OCI-LY3 (cell line): Measurements from ENCODE around the gene RBM44.

Experiments
- H2AFZ ChIP-seq: fragments of 200-600, 300-600 bp; shearing (Covaris generic); 2 replicates; pipeline ENCODE4 v1.6.0; 2014; ENCODE audit warnings: antibody characterized with exemption, low read depth, low read length
- H3K27ac ChIP-seq: fragments of 200-600, 300-600 bp; sonication (generic); 2 replicates; pipeline ENCODE4 v1.5.1; 2014; ENCODE audit warnings: mild to moderate bottlenecking, low read length, moderate library complexity, mixed read lengths
- H3K27me3 ChIP-seq: fragments of 200-600, 300-600 bp; sonication (generic); 2 replicates; pipeline ENCODE4 v1.6.1; 2014; ENCODE audit warnings: low read depth, low read length, mixed read lengths
- H3K36me3 ChIP-seq: fragments of 200-600, 300-600 bp; sonication (generic); replicated peaks from 2 replicates; pipeline ENCODE3; 2014; ENCODE audit warnings: low read depth, low read length, mixed read lengths
- H3K4me1 ChIP-seq: fragments of 300-600, 200-600 bp; sonication (generic); 2 replicates; pipeline ENCODE4 v1.6.1; 2014; ENCODE audit warnings: low read length, mixed read lengths
- H3K4me2 ChIP-seq: fragments of 200-600, 300-600 bp; sonication (generic); 2 replicates; pipeline ENCODE4 v1.6.1; 2014; ENCODE audit warnings: low read length, mixed read lengths
- H3K4me3 ChIP-seq: fragments of 300-600, 200-600 bp; sonication (generic); 2 replicates; pipeline ENCODE4 v1.5.1; 2014; ENCODE audit warnings: antibody characterized with exemption, mild to moderate bottlenecking, low read length, moderate library complexity
- H3K79me2 ChIP-seq: fragments of 300-600, 200-600 bp; shearing (Covaris generic); 2 replicates; pipeline ENCODE4 v1.6.1; 2014; ENCODE audit warnings: mild to moderate bottlenecking, low read length, mixed read lengths
- H3K9ac ChIP-seq: fragments of 300-600, 200-600 bp; shearing (Covaris generic); 2 replicates; pipeline ENCODE4 v1.6.0; 2014; ENCODE audit warnings: mild to moderate bottlenecking, low read length, moderate library complexity
- H3K9me3 ChIP-seq: fragments of 200-600, 300-600 bp; shearing (Covaris generic); 2 replicates; pipeline ENCODE4 v1.6.1; 2014; ENCODE audit warnings: low read length, mixed read lengths; ENCODE audit not compliant: insufficient read depth
- H4K20me1 ChIP-seq: fragments of 200-600, 300-600 bp; sonication (generic); 2 replicates; pipeline ENCODE4 v1.6.1; 2016; ENCODE audit warnings: low read length, mixed read lengths; ENCODE audit not compliant: insufficient read depth
- CTCF ChIP-seq: fragments of 200-600, 300-600 bp; sonication (generic); IDR thresholded peaks from 2 replicates; pipeline ENCODE4 v1.5.1; 2014; ENCODE audit warnings: antibody characterized with exemption, low read length, low read depth
- EZH2phosphoT487 ChIP-seq: fragments of 200-600 bp; shearing (Covaris generic); IDR thresholded peaks from 2 replicates; pipeline ENCODE4 v1.6.1; 2018; ENCODE audit warnings: antibody characterized with exemption, mixed run types, low read depth

RBM44 gene

GRCh38 chr2:237823544-237823943 lies 25.0 kb downstream of the RBM44 start:
- no peak overlapping the region for H2AFZ ChIP-seq
- H3K4me1 ChIP-seq: peaks cover 19% of the 10 kb centered on the region
- H3K4me2 ChIP-seq: no peak overlapping the region
- H3K36me3 ChIP-seq: no peaks in the 10 kb centered on the region
- H4K20me1 ChIP-seq: no peaks in the 10 kb centered on the region
- H3K9ac ChIP-seq: no peak overlapping the region
- H3K4me3 ChIP-seq: no peak overlapping the region
- TF ChIP-seq CTCF (no peak), EZH2phosphoT487 (no peak)
- H3K27ac ChIP-seq: no peak overlapping the region
- no peaks in the 10 kb centered on the region for H3K79me2 ChIP-seq
- no peaks in the 10 kb centered on the region for H3K27me3 ChIP-seq
- H3K9me3 ChIP-seq: no peaks in the 10 kb centered on the region

- no peak overlapping the region for H3K4me3 ChIP-seq
- 0 out of 2 replicates have a peak overlapping the region, but pooled peaks have one; percentile 5 for H3K4me2 ChIP-seq
- H3K27ac ChIP-seq: no peak overlapping the region
- no peaks in the 10 kb centered on the region for H3K27me3 ChIP-seq
- no peaks in the 10 kb centered on the region for H3K36me3 ChIP-seq
- no peaks in the 10 kb centered on the region for H3K9me3 ChIP-seq
- no peak overlapping the region for H2AFZ ChIP-seq
- H3K9ac ChIP-seq: no peak overlapping the region
- TF ChIP-seq CTCF: no peak
- H3K79me2 ChIP-seq: no peaks in the 10 kb centered on the region
- H3K4me1 ChIP-seq: peaks cover 16% of the 10 kb centered on the region
- H4K20me1 ChIP-seq: no peaks in the 10 kb centered on the region
These were observed 25.5 kb downstream of the RBM44 start for GRCh38 chr2:237824085-237824484.

GRCh38 chr2:237827421-237827987 lies 28.9 kb downstream of the RBM44 start:
- 0 out of 2 replicates have a peak, but pooled peaks cover 4% of the 10 kb centered on the region for H3K4me1 ChIP-seq
- H3K27me3 ChIP-seq: no peaks in the 10 kb centered on the region
- H3K79me2 ChIP-seq: no peaks in the 10 kb centered on the region
- H3K9ac ChIP-seq: no peak overlapping the region
- H4K20me1 ChIP-seq: no peaks in the 10 kb centered on the region
- no peaks in the 10 kb centered on the region for H3K9me3 ChIP-seq
- H3K4me2 ChIP-seq: no peak overlapping the region
- H2AFZ ChIP-seq: no peak overlapping the region
- H3K36me3 ChIP-seq: no peaks in the 10 kb centered on the region
- H3K4me3 ChIP-seq: no peak overlapping the region
- H3K27ac ChIP-seq: no peak overlapping the region
- TF ChIP-seq CTCF (no peak), EZH2phosphoT487 (no peak)

- no peaks in the 10 kb centered on the region for H3K4me1 ChIP-seq
- H2AFZ ChIP-seq: no peak overlapping the region
- H4K20me1 ChIP-seq: no peaks in the 10 kb centered on the region
- no peaks in the 10 kb centered on the region for H3K36me3 ChIP-seq
- no peak overlapping the region for H3K4me3 ChIP-seq
- no peak overlapping the region for H3K27ac ChIP-seq
- H3K9ac ChIP-seq: no peak overlapping the region
- H3K27me3 ChIP-seq: no peaks in the 10 kb centered on the region
- no peak for TF ChIP-seq CTCF
- no peak for TF ChIP-seq EZH2phosphoT487
- H3K9me3 ChIP-seq: no peaks in the 10 kb centered on the region
- H3K4me2 ChIP-seq: no peak overlapping the region
- H3K79me2 ChIP-seq: no peaks in the 10 kb centered on the region
These were observed 31.9 kb downstream of the RBM44 start for GRCh38 chr2:237830522-237830921.
